SK-N-SH (cell line): ENCODE measurements around the gene FAM222A. TPM values are rescaled to one million over a fixed set of nuclear protein-coding genes. Genes with fewer than 3 reads are reported as not detected.
A peak's percentile ranks its signal among the peaks of the same experiment; 100 is the strongest.

Source experiments
- CTCF ChIA-PET: fragments of 300-600, 350-600 bp; formaldehyde crosslinking; extraction: SDS; loops from one replicate; lab custom pipeline; 2021; lab: Yijun Ruan, JAX
- POLR2A ChIA-PET: fragments of 350-600 bp; sonication (Branson Sonifier 250); formaldehyde crosslinking; extraction: SDS; loops from one replicate; lab custom pipeline; 2020; ENCODE audit warnings: antibody characterized with exemption, inconsistent platforms; lab: Yijun Ruan, JAX
- DNase-seq: peaks from one replicate; pipeline ENCODE4 v3.0.0; 2012
- H2AFZ ChIP-seq: fragments of 200-600 bp; sonication (generic); 2 replicates; pipeline ENCODE4 v1.8.1; 2016; ENCODE audit warnings: antibody characterized with exemption, mild to moderate bottlenecking, low read depth
- H3F3A ChIP-seq: fragments of 200-600 bp; sonication (generic); replicated peaks from 2 replicates; pipeline ENCODE3; 2016; ENCODE audit warnings: antibody characterized with exemption, mild to moderate bottlenecking; ENCODE audit not compliant: insufficient read depth
- H3K27ac ChIP-seq, 2 experiments: fragments of 200-500 bp in 1 of 2; fragments of 200-600 bp in 1 of 2; sonication (Bioruptor generic) in 1 of 2; sonication (generic), shearing (Covaris generic) in 1 of 2; 2 replicates each; pipeline versions ENCODE4 v1.5.1 to v1.6.1; 2014 to 2016; ENCODE audit warnings: low read depth in 2 of 2, inconsistent platforms in 1 of 2, low read length in 1 of 2, mild to moderate bottlenecking in 1 of 2, mixed read lengths in 1 of 2
- H3K27me3 ChIP-seq: fragments of 200-600 bp; sonication (generic), shearing (Covaris generic); 2 replicates; pipeline ENCODE4 v1.6.1; 2016; ENCODE audit warnings: mixed run types; ENCODE audit not compliant: insufficient read depth
- H3K36me3 ChIP-seq, 2 experiments: fragments of 200-500 bp in 1 of 2; fragments of 200-600 bp in 1 of 2; sonication (Bioruptor generic) in 1 of 2; sonication (generic) in 1 of 2; replicated peaks in 1 of 2; 2 replicates each; pipeline versions ENCODE3 to v1.5.1; 2014 to 2016; ENCODE audit warnings: low read length in 1 of 2, mild to moderate bottlenecking in 1 of 2; ENCODE audit not compliant: insufficient read depth in 2 of 2, control insufficient read depth in 1 of 2
- H3K4me1 ChIP-seq, 2 experiments: fragments of 200-500 bp in 1 of 2; fragments of 200-600 bp in 1 of 2; sonication (Bioruptor generic) in 1 of 2; sonication (generic), shearing (Covaris generic) in 1 of 2; 2 replicates each; pipeline versions ENCODE4 v1.5.1 to v1.6.1; 2014 to 2016; ENCODE audit warnings: low read depth in 1 of 2, low read length in 1 of 2, mixed run types in 1 of 2; ENCODE audit not compliant: insufficient read depth in 2 of 2, control insufficient read depth in 1 of 2
- H3K4me2 ChIP-seq: fragments of 200-600 bp; sonication (generic), shearing (Covaris generic); 2 replicates; pipeline ENCODE4 v1.6.1; 2017; ENCODE audit warnings: mixed run types
- H3K4me3 ChIP-seq, 2 experiments: fragments of 200-500 bp in 1 of 2; fragments of 200-600 bp in 1 of 2; sonication (Bioruptor generic) in 1 of 2; sonication (generic), shearing (Covaris generic) in 1 of 2; 2 replicates each; pipeline versions ENCODE4 v1.5.1 to v1.8.1; 2014 to 2016; ENCODE audit warnings: low read depth in 2 of 2, inconsistent platforms in 1 of 2, low read length in 1 of 2, mild to moderate bottlenecking in 1 of 2, mixed read lengths in 1 of 2, moderate library complexity in 1 of 2
- H3K79me2 ChIP-seq: fragments of 200-600 bp; sonication (generic); 2 replicates; pipeline ENCODE4 v1.8.1; 2017; ENCODE audit warnings: mild to moderate bottlenecking; ENCODE audit not compliant: insufficient read depth
- H3K9ac ChIP-seq: fragments of 200-600 bp; sonication (generic); 2 replicates; pipeline ENCODE4 v1.6.1; 2017; ENCODE audit warnings: mixed run types
- H3K9me2 ChIP-seq: fragments of 200-600 bp; sonication (generic); 2 replicates; pipeline ENCODE4 v1.6.1; 2017; ENCODE audit warnings: mixed run types
- H3K9me3 ChIP-seq: fragments of 200-600 bp; sonication (generic); 2 replicates; pipeline ENCODE4 v1.6.1; 2017; ENCODE audit warnings: mixed run types, mild to moderate bottlenecking, moderate library complexity
- H4K20me1 ChIP-seq: fragments of 200-600 bp; sonication (generic); 2 replicates; pipeline ENCODE4 v1.6.1; 2017; ENCODE audit warnings: mild to moderate bottlenecking, mixed run types; ENCODE audit not compliant: insufficient read depth
- CHD2 ChIP-seq: fragments of 150-350 bp; IDR thresholded peaks from 2 replicates; pipeline ENCODE4 v1.6.1; 2018; ENCODE audit warnings: low read length; ENCODE audit not compliant: partially characterized antibody
- FOSL2 ChIP-seq: IDR thresholded peaks from 2 replicates; pipeline ENCODE4 v1.4.0; 2012; ENCODE audit warnings: low read depth, mild to moderate bottlenecking, moderate library complexity, borderline replicate concordance
- FOXJ3 ChIP-seq: sonication (generic); formaldehyde crosslinking; IDR thresholded peaks from 2 replicates; pipeline ENCODE4 v1.5.1; 2020; ENCODE audit warnings: mild to moderate bottlenecking, missing genetic modification reagents
- FOXM1 ChIP-seq: IDR thresholded peaks from 2 replicates; pipeline ENCODE4 v1.4.0; 2012; ENCODE audit warnings: low read depth, mild to moderate bottlenecking
- GABPA ChIP-seq: IDR thresholded peaks from 2 replicates; pipeline ENCODE4 v1.4.0; 2012; ENCODE audit warnings: low read depth, mild to moderate bottlenecking
- GATA2 ChIP-seq: sonication (generic); formaldehyde crosslinking; IDR thresholded peaks from 2 replicates; pipeline ENCODE4 v1.5.0; 2020; ENCODE audit warnings: mild to moderate bottlenecking, missing genetic modification reagents
- MAX ChIP-seq: IDR thresholded peaks from 2 replicates; pipeline ENCODE4 v1.4.0; 2012; ENCODE audit warnings: low read depth
- NFIC ChIP-seq: IDR thresholded peaks from 2 replicates; pipeline ENCODE4 v1.4.0; 2012; ENCODE audit warnings: borderline replicate concordance
- NRF1 ChIP-seq: IDR thresholded peaks from 2 replicates; pipeline ENCODE4 v1.6.1; 2012; ENCODE audit warnings: low read depth, mild to moderate bottlenecking, low read length
- PBX3 ChIP-seq: IDR thresholded peaks from 2 replicates; pipeline ENCODE4; 2012
- POLR2AphosphoS5 ChIP-seq: IDR thresholded peaks from 2 replicates; pipeline ENCODE4 v1.6.1; 2012; ENCODE audit warnings: low read depth, low read length
- REST ChIP-seq: IDR thresholded peaks from 2 replicates; pipeline ENCODE4 v1.6.1; 2012; ENCODE audit warnings: mild to moderate bottlenecking, low read depth, low read length, moderate library complexity
- TAF1 ChIP-seq: IDR thresholded peaks from 2 replicates; pipeline ENCODE4 v1.6.1; 2012; ENCODE audit warnings: low read depth, mild to moderate bottlenecking, low read length, moderate library complexity, borderline replicate concordance
- TEAD4 ChIP-seq: IDR thresholded peaks from 2 replicates; pipeline ENCODE4 v1.4.0; 2012; ENCODE audit warnings: mild to moderate bottlenecking, borderline replicate concordance; ENCODE audit not compliant: insufficient read depth
- USF1 ChIP-seq: IDR thresholded peaks from 2 replicates; pipeline ENCODE4 v1.4.0; 2012; ENCODE audit warnings: low read depth, borderline replicate concordance
- USF2 ChIP-seq: fragments of 150-350 bp; IDR thresholded peaks from 2 replicates; pipeline ENCODE4 v1.6.1; 2017; ENCODE audit warnings: antibody characterized with exemption, low read length, low read depth, borderline replicate concordance
- YY1 ChIP-seq: IDR thresholded peaks from 2 replicates; pipeline ENCODE4 v1.4.0; 2012; ENCODE audit warnings: low read depth, mild to moderate bottlenecking
- WGBS: methylation state at CpG from one replicate; pipeline ENCODE4 v1.1.6; 2017; ENCODE audit warnings: low lambda C conversion rate; 5-methylcytosine and 5-hydroxymethylcytosine counted together
- polyA plus RNA-seq, 3 experiments: library from polyadenylated mRNA; depleted of rRNA; stranded (reverse); fragments of >200 nt; gene quantifications; 2 replicates each; pipeline ENCODE4 v1.2.3, GENCODE V29; 2012

The FAM222A gene
- polyA plus RNA-seq, 1 of the 3 experiments (the other 2 are of a cell fraction) = 1.6 TPM

- H3K4me1 ChIP-seq = no peaks in the 10 kb centered on the region
- H4K20me1 ChIP-seq = no peaks in the 10 kb centered on the region
- H3F3A ChIP-seq = peaks cover 9% of the 10 kb centered on the region
- no peak for DNase-seq
- H3K27ac ChIP-seq = no peak overlapping the region
- H3K4me2 ChIP-seq = no peak overlapping the region
- H3K79me2 ChIP-seq = no peaks in the 10 kb centered on the region
- no peak for TF ChIP-seq POLR2AphosphoS5
- peak; percentile 68 for TF ChIP-seq PBX3
- no peak for TF ChIP-seq NFIC
- peak; percentile 52 for TF ChIP-seq FOSL2
- TF ChIP-seq FOXM1 = no peak
- TF ChIP-seq YY1 = 0 out of 2 replicates have a peak, but pooled peaks have one; percentile 30
- H3K9me2 ChIP-seq = no peaks in the 10 kb centered on the region
- H3K9me3 ChIP-seq = no peaks in the 10 kb centered on the region
- WGBS = 67% methylated on average over 2 of the region's 2 CpGs
- no peaks in the 10 kb centered on the region for H3K36me3 ChIP-seq
- H3K27me3 ChIP-seq = no peaks in the 10 kb centered on the region
- H2AFZ ChIP-seq = no peak overlapping the region
- H3K9ac ChIP-seq = no peak overlapping the region
- CTCF ChIA-PET = interaction anchor here (1.3 to 2.8 kb wide), 4 partner anchors 10 to 75 kb away, joined by 3 to 15 read pairs (median 8); no protein-coding TSS in a partner anchor
- POLR2A ChIA-PET = no interaction called here
- H3K4me3 ChIP-seq = no peak overlapping the region
These were observed 81.4 kb downstream of the FAM222A start for GRCh38 chr12:109795023-109795422.

GRCh38 chr12:109796057-109796456 is 82.4 kb downstream of the FAM222A start:
- no peak overlapping the region for H3K4me3 ChIP-seq
- CTCF ChIA-PET = interaction anchor here (1.0 to 2.8 kb wide), 5 partner anchors 9 to 243 kb away, joined by 3 to 15 read pairs (median 5); no protein-coding TSS in a partner anchor
- no peak overlapping the region for H3K9ac ChIP-seq
- POLR2A ChIA-PET = no interaction called here
- H3K27me3 ChIP-seq = no peaks in the 10 kb centered on the region
- H3K79me2 ChIP-seq = no peaks in the 10 kb centered on the region
- 82% methylated on average over 2 of the region's 2 CpGs for WGBS
- H3K27ac ChIP-seq = no peak overlapping the region
- H3K36me3 ChIP-seq = no peaks in the 10 kb centered on the region
- no peaks in the 10 kb centered on the region for H4K20me1 ChIP-seq
- H2AFZ ChIP-seq = no peak overlapping the region
- no peaks in the 10 kb centered on the region for H3K9me3 ChIP-seq
- peaks cover 9% of the 10 kb centered on the region for H3F3A ChIP-seq
- H3K4me2 ChIP-seq = no peak overlapping the region
- H3K9me2 ChIP-seq = no peaks in the 10 kb centered on the region
- no peak for DNase-seq
- no peak for TF ChIP-seq MAX
- no peak for TF ChIP-seq NRF1
- no peak for TF ChIP-seq GABPA
- no peak for TF ChIP-seq POLR2AphosphoS5
- TF ChIP-seq USF1 = no peak
- TF ChIP-seq TEAD4 = no peak
- no peak for TF ChIP-seq FOXJ3 (CRISPR knock-in tag)
- no peak for TF ChIP-seq CHD2
- TF ChIP-seq NFIC = no peak
- TF ChIP-seq TAF1 = no peak
- TF ChIP-seq GATA2 (CRISPR knock-in tag) = no peak
- TF ChIP-seq REST = no peak
- no peak for TF ChIP-seq USF2
- no peaks in the 10 kb centered on the region for H3K4me1 ChIP-seq
